Measurements from ENCODE around the gene GNA15.

DNA sequence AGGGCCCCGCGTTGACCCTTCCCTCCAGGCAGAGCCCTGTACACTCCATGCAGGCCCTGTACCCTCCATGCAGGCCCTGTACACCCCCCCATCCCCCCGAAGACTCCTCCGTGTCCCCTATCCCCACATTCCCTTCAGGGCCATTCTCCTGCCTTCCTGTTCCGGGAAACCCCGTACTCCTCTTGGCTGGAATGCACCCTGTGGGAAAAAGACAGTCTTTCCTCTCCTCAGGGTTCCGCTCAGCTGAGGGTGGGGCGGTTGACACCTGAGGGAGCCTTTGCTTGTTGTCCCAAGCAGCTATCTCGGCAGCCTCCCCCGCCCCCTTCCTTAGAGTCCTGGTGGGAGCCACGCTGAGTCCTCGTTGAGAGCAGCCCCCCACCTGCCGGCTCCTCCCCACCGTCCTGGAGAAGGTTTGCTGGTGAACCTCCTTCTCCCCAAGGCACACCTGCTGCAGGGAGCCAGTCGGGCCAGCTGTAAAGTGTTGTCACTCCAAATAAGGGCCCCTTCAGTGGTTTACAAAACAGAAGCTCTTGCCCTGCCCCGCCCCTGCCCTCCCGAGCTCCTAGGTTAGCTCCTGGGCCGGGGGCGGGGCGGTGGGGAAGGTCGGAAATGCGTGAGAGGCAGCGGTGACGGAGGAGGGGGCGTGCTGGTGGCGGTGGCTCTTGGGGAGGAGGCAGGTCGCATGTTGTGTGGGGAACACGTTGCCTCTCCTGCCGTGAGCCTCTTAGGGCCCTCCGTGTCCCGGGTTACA, 40.2 kb upstream of the GNA15 start:
- TF ChIP-seq, protein P1, sequence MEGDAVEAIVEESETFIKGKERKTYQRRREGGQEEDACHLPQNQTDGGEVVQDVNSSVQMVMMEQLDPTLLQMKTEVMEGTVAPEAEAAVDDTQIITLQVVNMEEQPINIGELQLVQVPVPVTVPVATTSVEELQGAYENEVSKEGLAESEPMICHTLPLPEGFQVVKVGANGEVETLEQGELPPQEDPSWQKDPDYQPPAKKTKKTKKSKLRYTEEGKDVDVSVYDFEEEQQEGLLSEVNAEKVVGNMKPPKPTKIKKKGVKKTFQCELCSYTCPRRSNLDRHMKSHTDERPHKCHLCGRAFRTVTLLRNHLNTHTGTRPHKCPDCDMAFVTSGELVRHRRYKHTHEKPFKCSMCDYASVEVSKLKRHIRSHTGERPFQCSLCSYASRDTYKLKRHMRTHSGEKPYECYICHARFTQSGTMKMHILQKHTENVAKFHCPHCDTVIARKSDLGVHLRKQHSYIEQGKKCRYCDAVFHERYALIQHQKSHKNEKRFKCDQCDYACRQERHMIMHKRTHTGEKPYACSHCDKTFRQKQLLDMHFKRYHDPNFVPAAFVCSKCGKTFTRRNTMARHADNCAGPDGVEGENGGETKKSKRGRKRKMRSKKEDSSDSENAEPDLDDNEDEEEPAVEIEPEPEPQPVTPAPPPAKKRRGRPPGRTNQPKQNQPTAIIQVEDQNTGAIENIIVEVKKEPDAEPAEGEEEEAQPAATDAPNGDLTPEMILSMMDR (IDR thresholded peaks at IDR 0.05; ENCODE audit: poor library complexity): no peak
- TF ChIP-seq EZH2 (IDR thresholded peaks at IDR 0.05; ENCODE audit: borderline replicate concordance): no peak
